IPS-18a (cell line): ENCODE data around the gene TCF7L2.

Experiments
- H3K27ac ChIP-seq: one replicate; pipeline ENCODE4 v1.5.1; 2013; ENCODE audit warnings: low read length
- H3K27me3 ChIP-seq: one replicate; pipeline ENCODE4 v1.6.1; 2013; ENCODE audit warnings: mild to moderate bottlenecking, low read length; ENCODE audit not compliant: control insufficient read depth, insufficient read depth
- H3K36me3 ChIP-seq: one replicate; pipeline ENCODE4 v1.6.1; 2013; ENCODE audit warnings: low read depth, low read length; ENCODE audit not compliant: control insufficient read depth
- H3K4me1 ChIP-seq: one replicate; pipeline ENCODE4 v1.6.1; 2013; ENCODE audit warnings: low read depth, low read length; ENCODE audit not compliant: control insufficient read depth
- H3K4me3 ChIP-seq: one replicate; pipeline ENCODE4 v1.5.1; 2013; ENCODE audit warnings: low read length
- H3K9ac ChIP-seq: one replicate; pipeline ENCODE4 v1.6.1; 2013; ENCODE audit warnings: mild to moderate bottlenecking, low read length, moderate library complexity
- H3K9me3 ChIP-seq: one replicate; pipeline ENCODE4 v1.6.1; 2013; ENCODE audit warnings: low read depth, low read length; ENCODE audit not compliant: control insufficient read depth

The TCF7L2 gene

GRCh38 chr10:113003052-113003451 is 53.0 kb downstream of the TCF7L2 start:
- peaks cover 8% of the 10 kb centered on the region for H3K36me3 ChIP-seq
- peaks cover 14% of the 10 kb centered on the region for H3K4me1 ChIP-seq
- H3K4me3 ChIP-seq = no peak overlapping the region
- H3K9me3 ChIP-seq = no peaks in the 10 kb centered on the region
- H3K9ac ChIP-seq = no peak overlapping the region
- no peak overlapping the region for H3K27ac ChIP-seq
- H3K27me3 ChIP-seq = no peaks in the 10 kb centered on the region

DNA sequence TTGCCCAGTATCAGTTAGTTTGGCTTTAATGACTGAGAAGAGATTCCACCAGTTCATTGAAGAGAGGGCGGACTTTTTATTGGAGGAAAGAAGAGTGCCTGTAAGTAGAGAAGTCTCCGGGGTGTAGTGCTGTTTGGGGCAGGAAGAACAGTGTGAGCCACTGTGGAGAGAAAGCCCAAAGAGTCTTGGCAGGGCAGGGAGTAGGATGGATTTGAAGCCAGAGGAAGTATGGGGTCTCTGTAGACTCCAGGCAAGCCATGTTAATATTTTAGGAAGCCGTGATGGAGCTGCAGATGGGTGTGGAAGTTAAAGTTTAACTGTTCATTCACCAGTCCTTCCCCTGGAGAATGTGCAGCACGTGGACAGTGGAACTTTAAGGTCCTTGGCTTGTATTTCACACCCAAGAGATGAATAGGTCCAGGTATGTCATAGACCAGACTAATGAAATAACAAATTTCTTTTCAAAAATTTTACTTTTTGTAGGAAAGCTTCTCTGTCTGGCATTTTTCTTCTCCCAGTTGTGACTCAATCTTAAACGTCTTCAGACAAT is 54.1 kb downstream of the TCF7L2 start:
- Histone ChIP-seq H3K27me3 (no peaks in the 10 kb centered on the region), H3K9ac (no peak overlapping the region), H3K9me3 (no peaks in the 10 kb centered on the region), H3K36me3 (peaks cover 10% of the 10 kb centered on the region), H3K27ac (no peak overlapping the region), H3K4me3 (no peak overlapping the region), H3K4me1 (peaks cover 14% of the 10 kb centered on the region)

DNA sequence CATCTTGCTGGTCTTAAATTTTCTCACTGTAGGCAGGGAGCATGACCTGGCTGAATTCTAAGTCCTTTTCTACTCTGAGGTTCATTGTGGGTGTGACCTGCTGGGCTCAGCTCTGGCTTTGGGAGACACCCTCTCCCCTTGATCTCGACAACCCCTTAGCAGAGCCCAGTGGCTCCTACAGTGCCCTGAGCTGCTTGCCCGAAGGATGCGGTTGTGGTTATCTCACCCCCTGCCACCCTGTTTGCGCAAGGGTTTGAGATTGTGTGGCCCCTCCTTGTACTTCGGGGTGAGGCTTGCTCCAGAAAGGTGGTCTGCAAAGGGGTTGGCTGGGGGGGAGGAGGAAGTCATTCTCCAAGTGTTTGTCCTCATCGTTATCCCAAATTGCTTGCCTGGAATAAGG is 55.3 kb downstream of the TCF7L2 start:
- H3K9me3 ChIP-seq = no peaks in the 10 kb centered on the region
- H3K36me3 ChIP-seq = peaks cover 10% of the 10 kb centered on the region
- peaks cover 14% of the 10 kb centered on the region for H3K4me1 ChIP-seq
- no peaks in the 10 kb centered on the region for H3K27me3 ChIP-seq
- no peak overlapping the region for H3K27ac ChIP-seq
- no peak overlapping the region for H3K9ac ChIP-seq
- no peak overlapping the region for H3K4me3 ChIP-seq

GRCh38 chr10:113006656-113007342 is 56.8 kb downstream of the TCF7L2 start:
- Histone ChIP-seq H3K27ac (no peak overlapping the region), H3K27me3 (no peaks in the 10 kb centered on the region), H3K4me3 (no peak overlapping the region), H3K9ac (no peak overlapping the region), H3K36me3 (peaks cover 10% of the 10 kb centered on the region), H3K4me1 (peaks cover 23% of the 10 kb centered on the region), H3K9me3 (no peaks in the 10 kb centered on the region)

- Histone ChIP-seq H3K9ac (no peak overlapping the region), H3K4me1 (peaks cover 28% of the 10 kb centered on the region), H3K4me3 (no peak overlapping the region), H3K9me3 (no peaks in the 10 kb centered on the region), H3K27me3 (no peaks in the 10 kb centered on the region), H3K27ac (no peak overlapping the region), H3K36me3 (peaks cover 10% of the 10 kb centered on the region)
Measured at GRCh38 chr10:113007343-113007771, 57.3 kb downstream of the TCF7L2 start.

GRCh38 chr10:113007821-113008220 is 57.8 kb downstream of the TCF7L2 start:
- Histone ChIP-seq H3K9me3 (no peaks in the 10 kb centered on the region), H3K4me3 (no peak overlapping the region), H3K4me1 (peaks cover 32% of the 10 kb centered on the region), H3K27ac (no peak overlapping the region), H3K36me3 (peaks cover 10% of the 10 kb centered on the region), H3K9ac (no peak overlapping the region), H3K27me3 (no peaks in the 10 kb centered on the region)

- Histone ChIP-seq H3K9ac (no peak overlapping the region), H3K9me3 (no peaks in the 10 kb centered on the region), H3K36me3 (peaks cover 3% of the 10 kb centered on the region), H3K4me1 (peaks cover 22% of the 10 kb centered on the region), H3K27ac (no peak overlapping the region), H3K27me3 (no peaks in the 10 kb centered on the region), H3K4me3 (no peak overlapping the region)
Measured at GRCh38 chr10:113011592-113012374, 61.7 kb downstream of the TCF7L2 start.

GRCh38 chr10:113015201-113015600 is 65.2 kb downstream of the TCF7L2 start:
- no peaks in the 10 kb centered on the region for H3K9me3 ChIP-seq
- no peak overlapping the region for H3K4me3 ChIP-seq
- no peaks in the 10 kb centered on the region for H3K36me3 ChIP-seq
- H3K27ac ChIP-seq = no peak overlapping the region
- H3K27me3 ChIP-seq = no peaks in the 10 kb centered on the region
- H3K9ac ChIP-seq = no peak overlapping the region
- H3K4me1 ChIP-seq = peaks cover 37% of the 10 kb centered on the region

DNA sequence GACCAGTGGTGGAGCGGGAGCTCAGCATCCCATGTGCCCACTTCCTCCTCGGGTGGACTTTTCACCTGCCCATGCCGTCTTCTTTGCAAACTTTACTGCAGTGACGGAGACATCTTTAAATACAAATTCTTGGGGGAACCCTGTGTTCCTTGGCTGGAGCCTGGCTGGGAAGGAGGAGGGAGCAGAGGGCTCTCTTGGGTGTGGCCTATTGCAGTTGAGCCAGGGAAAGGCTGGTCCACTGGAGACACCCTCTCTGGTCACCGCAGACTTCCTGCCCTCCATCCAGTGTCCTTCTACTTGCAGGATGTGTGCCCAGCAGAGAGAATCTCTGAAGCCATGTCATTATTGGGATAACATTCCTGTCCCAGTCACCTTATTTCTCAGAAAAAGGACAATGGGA is 67.3 kb downstream of the TCF7L2 start:
- Histone ChIP-seq H3K4me1 (peaks cover 31% of the 10 kb centered on the region), H3K9ac (no peak overlapping the region), H3K9me3 (no peaks in the 10 kb centered on the region), H3K4me3 (no peak overlapping the region), H3K27ac (no peak overlapping the region), H3K27me3 (no peaks in the 10 kb centered on the region), H3K36me3 (no peaks in the 10 kb centered on the region)

- no peaks in the 10 kb centered on the region for H3K36me3 ChIP-seq
- H3K27ac ChIP-seq = no peak overlapping the region
- H3K9ac ChIP-seq = no peak overlapping the region
- H3K4me1 ChIP-seq = peaks cover 26% of the 10 kb centered on the region
- no peaks in the 10 kb centered on the region for H3K27me3 ChIP-seq
- no peak overlapping the region for H3K4me3 ChIP-seq
- no peaks in the 10 kb centered on the region for H3K9me3 ChIP-seq
Measured at GRCh38 chr10:113018034-113018433, 68.0 kb downstream of the TCF7L2 start.

DNA sequence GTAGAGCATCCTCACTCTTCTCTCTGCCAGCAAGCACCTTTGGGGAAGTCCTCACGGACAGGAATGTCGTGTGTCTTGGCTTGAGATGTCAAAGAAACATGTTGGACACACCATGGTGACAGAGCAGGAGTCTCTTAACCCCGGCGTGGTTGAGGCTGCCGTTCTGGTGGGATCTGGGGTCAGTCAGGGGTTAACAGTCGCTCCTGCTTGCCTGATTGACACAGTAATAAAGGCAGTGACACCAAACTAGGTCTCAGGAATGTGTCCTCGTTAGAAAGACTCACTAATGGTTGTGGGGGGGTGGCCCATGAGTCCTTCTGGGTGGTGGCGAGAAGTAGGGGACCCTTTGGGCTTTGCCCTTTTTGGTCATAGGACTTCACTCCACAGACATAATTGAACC is 69.0 kb downstream of the TCF7L2 start:
- Histone ChIP-seq H3K9me3 (no peaks in the 10 kb centered on the region), H3K27ac (no peak overlapping the region), H3K4me3 (no peak overlapping the region), H3K36me3 (no peaks in the 10 kb centered on the region), H3K4me1 (peaks cover 26% of the 10 kb centered on the region), H3K27me3 (no peaks in the 10 kb centered on the region), H3K9ac (no peak overlapping the region)
